Muscle layer of duodenum (tissue), 2 donors: ENCODE measurements around the gene SLC35G3.
"Not testable (repeated sequence)": the region's sequence is repeated elsewhere in the genome, so short reads cannot be mapped to it uniquely, and the experiment has no call there.

ENCODE experiments used
- H3K27ac ChIP-seq: one replicate; pipeline ENCODE4 v1.7.0; 2013; ENCODE audit warnings: mild to moderate bottlenecking, low read length
- H3K27me3 ChIP-seq: one replicate; pipeline ENCODE4 v1.7.0; 2013; ENCODE audit warnings: low read depth, mild to moderate bottlenecking, control low read depth, low read length
- H3K36me3 ChIP-seq, 2 donors: one replicate each; pipeline ENCODE4 v1.7.0; 2013; ENCODE audit warnings: low read length in 2 of 2, control low read depth in 1 of 2, mild to moderate bottlenecking in 1 of 2; ENCODE audit not compliant: insufficient read depth in 2 of 2, control insufficient read depth in 1 of 2
- H3K4me1 ChIP-seq, 2 donors: one replicate each; pipeline ENCODE4 v1.7.0; 2013; ENCODE audit warnings: low read length in 2 of 2, mild to moderate bottlenecking in 2 of 2, control low read depth in 1 of 2, moderate library complexity in 1 of 2; ENCODE audit not compliant: insufficient read depth in 2 of 2, control insufficient read depth in 1 of 2
- H3K4me3 ChIP-seq, 2 donors: one replicate each; pipeline ENCODE4 v1.7.0; 2013; ENCODE audit warnings: low read length in 2 of 2, low read depth in 1 of 2, mild to moderate bottlenecking in 1 of 2
- H3K9me3 ChIP-seq, 2 donors: one replicate each; pipeline ENCODE4 v1.7.0; 2013; ENCODE audit warnings: low read length in 2 of 2, control low read depth in 1 of 2, mild to moderate bottlenecking in 1 of 2; ENCODE audit not compliant: control insufficient read depth in 1 of 2
- donor health status: healthy.

SLC35G3 gene

GRCh38 chr17:35175638-35176415 lies 18.4 kb downstream of the SLC35G3 start:
- Histone ChIP-seq H3K4me1 (no peaks in the 10 kb centered on the region), H3K27ac (no peak overlapping the region), H3K9me3 (no peaks in the 10 kb centered on the region), H3K36me3 (no peaks in the 10 kb centered on the region), H3K4me3 (no peak overlapping the region), H3K27me3 (no peaks in the 10 kb centered on the region)

- H3K27me3 ChIP-seq, result no peaks in the 10 kb centered on the region
- no peak overlapping the region for H3K4me3 ChIP-seq
- no peak overlapping the region for H3K27ac ChIP-seq
- no peaks in the 10 kb centered on the region for H3K4me1 ChIP-seq
- H3K36me3 ChIP-seq, result no peaks in the 10 kb centered on the region
- H3K9me3 ChIP-seq, result no peaks in the 10 kb centered on the region
Observed at GRCh38 chr17:35174835-35175334, 19.3 kb downstream of the SLC35G3 start.

- H3K36me3 ChIP-seq, result not testable (repeated sequence)
Observed at GRCh38 chr17:35172321-35172720, 21.9 kb downstream of the SLC35G3 start.

DNA sequence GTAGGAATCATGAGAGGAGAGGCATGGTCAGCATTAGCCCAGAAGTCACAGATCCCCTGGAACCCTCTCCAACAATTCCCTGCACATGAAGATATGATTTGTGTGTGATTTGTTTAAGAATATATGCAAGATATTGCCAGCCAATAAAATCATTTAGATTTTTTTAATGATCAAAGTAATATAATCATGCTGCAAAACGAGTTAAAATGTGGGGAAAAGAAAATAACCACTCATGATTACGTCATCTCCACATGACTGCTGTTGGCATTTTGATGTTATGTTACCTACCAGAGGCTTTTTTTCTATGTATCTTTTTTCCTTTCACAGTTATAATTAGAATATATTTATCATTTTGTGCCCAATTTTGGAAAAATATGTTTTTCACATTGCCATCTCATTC lies 22.4 kb downstream of the SLC35G3 start:
- H3K4me1 ChIP-seq, result no peaks in the 10 kb centered on the region
- H3K27me3 ChIP-seq, result no peaks in the 10 kb centered on the region
- H3K4me3 ChIP-seq, result no peak overlapping the region
- no peak overlapping the region for H3K27ac ChIP-seq
- no peaks in the 10 kb centered on the region for H3K9me3 ChIP-seq
- H3K36me3 ChIP-seq, result no peaks in the 10 kb centered on the region

More at GRCh38 chr17:35172321-35172720, 21.9 kb downstream of the SLC35G3 start:
- H3K27me3 ChIP-seq, H3K27ac ChIP-seq, H3K9me3 ChIP-seq, H3K4me1 ChIP-seq, H3K4me3 ChIP-seq: not testable (repeated sequence)

GRCh38 chr17:35170968-35171771 lies 23.0 kb downstream of the SLC35G3 start:
- Histone ChIP-seq H3K4me3 (no peak overlapping the region), H3K27me3 (no peaks in the 10 kb centered on the region), H3K9me3 (no peaks in the 10 kb centered on the region), H3K36me3 (no peaks in the 10 kb centered on the region), H3K4me1 (no peaks in the 10 kb centered on the region), H3K27ac (no peak overlapping the region)

GRCh38 chr17:35169835-35170363 lies 24.3 kb downstream of the SLC35G3 start:
- no peaks in the 10 kb centered on the region for H3K27me3 ChIP-seq
- H3K27ac ChIP-seq, result no peak overlapping the region
- H3K36me3 ChIP-seq, result no peaks in the 10 kb centered on the region
- no peaks in the 10 kb centered on the region for H3K4me1 ChIP-seq
- H3K9me3 ChIP-seq, result no peaks in the 10 kb centered on the region
- H3K4me3 ChIP-seq, result no peak overlapping the region

- Histone ChIP-seq H3K4me3 (no peak overlapping the region), H3K4me1 (no peaks in the 10 kb centered on the region), H3K27me3 (no peaks in the 10 kb centered on the region), H3K36me3 (no peaks in the 10 kb centered on the region), H3K9me3 (no peaks in the 10 kb centered on the region), H3K27ac (no peak overlapping the region)
Observed at GRCh38 chr17:35167666-35168065, 26.5 kb downstream of the SLC35G3 start.

GRCh38 chr17:35167046-35167445 lies 27.1 kb downstream of the SLC35G3 start:
- Histone ChIP-seq H3K4me1 (no peaks in the 10 kb centered on the region), H3K27me3 (no peaks in the 10 kb centered on the region), H3K36me3 (no peaks in the 10 kb centered on the region), H3K4me3 (no peak overlapping the region), H3K9me3 (no peaks in the 10 kb centered on the region), H3K27ac (no peak overlapping the region)

DNA sequence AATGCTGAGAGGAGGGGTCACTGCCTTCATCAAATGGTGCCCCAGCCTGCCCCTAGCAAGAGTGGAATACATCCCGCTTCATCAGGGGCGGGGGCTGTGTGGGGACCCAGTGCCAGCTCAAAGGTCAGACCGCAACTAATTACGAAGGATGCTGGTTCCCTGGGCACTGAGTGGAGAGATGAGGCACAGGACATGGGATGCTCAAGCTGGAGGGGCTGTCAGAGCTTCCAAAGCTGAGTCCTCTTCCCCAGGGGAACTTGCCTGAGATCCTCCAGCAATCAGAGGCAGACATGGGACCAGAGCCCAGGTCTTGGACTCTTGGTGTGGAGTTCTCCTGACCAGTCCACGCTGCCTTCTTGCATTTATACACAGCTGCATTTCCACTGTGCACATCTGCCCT lies 27.7 kb downstream of the SLC35G3 start:
- no peak overlapping the region for H3K4me3 ChIP-seq
- no peaks in the 10 kb centered on the region for H3K4me1 ChIP-seq
- no peaks in the 10 kb centered on the region for H3K36me3 ChIP-seq
- no peak overlapping the region for H3K27ac ChIP-seq
- H3K9me3 ChIP-seq, result no peaks in the 10 kb centered on the region
- H3K27me3 ChIP-seq, result no peaks in the 10 kb centered on the region

DNA sequence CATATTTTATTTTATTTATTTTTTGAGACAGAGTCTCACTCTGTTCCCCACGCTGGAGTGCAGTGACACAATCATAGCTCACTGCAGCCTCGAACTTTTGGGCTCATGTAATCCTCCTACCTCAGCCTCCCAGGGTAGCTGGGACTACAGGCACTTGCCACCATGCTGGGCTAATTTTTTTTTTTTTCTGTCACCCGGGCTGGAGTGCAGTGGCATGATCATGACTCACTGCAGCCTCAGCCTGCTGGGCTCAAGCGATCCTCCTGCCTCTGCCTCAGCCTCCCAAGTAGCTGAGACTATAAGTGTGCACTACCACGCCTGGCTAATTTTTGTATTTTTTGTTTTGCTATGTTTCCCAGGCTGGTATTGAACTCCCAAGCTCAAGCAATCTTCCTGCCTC lies 29.5 kb downstream of the SLC35G3 start:
- Histone ChIP-seq H3K4me3 (no peak overlapping the region), H3K27ac (no peak overlapping the region), H3K27me3 (no peaks in the 10 kb centered on the region), H3K4me1 (no peaks in the 10 kb centered on the region), H3K9me3 (no peaks in the 10 kb centered on the region), H3K36me3 (no peaks in the 10 kb centered on the region)

- Histone ChIP-seq H3K4me1 (no peaks in the 10 kb centered on the region), H3K9me3 (no peaks in the 10 kb centered on the region), H3K36me3 (no peaks in the 10 kb centered on the region), H3K4me3 (no peak overlapping the region), H3K27me3 (no peaks in the 10 kb centered on the region), H3K27ac (no peak overlapping the region)
Observed at GRCh38 chr17:35163886-35164285, 30.3 kb downstream of the SLC35G3 start.
